Activated T-cell treated with anti-CD3 and anti-CD28 coated beads, Interleukin-2, amount 50 U/mL, for 24 hours (primary cell): Measurements from ENCODE around the gene HOXA9.

Experiments
- DNase-seq: peaks from one replicate; pipeline ENCODE4 v3.0.0-alpha.2; 2020
- H3K27ac Mint-ChIP-seq: 2 replicates; pipeline ENCODE4 v1.8.0; 2020; ENCODE audit warnings: mild to moderate bottlenecking, mixed read lengths
- H3K27me3 Mint-ChIP-seq: 2 replicates; pipeline ENCODE4 v1.8.0; 2020; ENCODE audit warnings: mixed read lengths
- H3K36me3 Mint-ChIP-seq: 2 replicates; pipeline ENCODE4 v1.8.0; 2020; ENCODE audit warnings: low read depth, mixed read lengths
- H3K4me1 Mint-ChIP-seq: 2 replicates; pipeline ENCODE4 v1.8.0; 2020; ENCODE audit warnings: low read depth, mixed read lengths
- H3K4me3 Mint-ChIP-seq: 2 replicates; pipeline ENCODE4 v1.8.0; 2020; ENCODE audit warnings: mild to moderate bottlenecking, moderate library complexity, mixed read lengths
- H3K9me3 Mint-ChIP-seq: 2 replicates; pipeline ENCODE4 v1.8.0; 2020; ENCODE audit warnings: mixed read lengths

Gene HOXA9

GRCh38 chr7:27160145-27160545 is 5.2 kb downstream of the HOXA9 start:
- H3K4me1 Mint-ChIP-seq, result peaks cover 40% of the 10 kb centered on the region
- H3K27me3 Mint-ChIP-seq, result peaks cover 90% of the 10 kb centered on the region
- no peak overlapping the region for H3K27ac Mint-ChIP-seq
- peak; percentile 60 for DNase-seq
- peak overlapping the region; percentile 56 for H3K4me3 Mint-ChIP-seq
- no peaks in the 10 kb centered on the region for H3K9me3 Mint-ChIP-seq
- no peaks in the 10 kb centered on the region for H3K36me3 Mint-ChIP-seq

- Mint-ChIP-seq H3K9me3 (no peaks in the 10 kb centered on the region), H3K27me3 (peaks cover 92% of the 10 kb centered on the region), H3K36me3 (no peaks in the 10 kb centered on the region), H3K4me1 (peaks cover 43% of the 10 kb centered on the region), H3K27ac (no peak overlapping the region), H3K4me3 (peak overlapping the region; percentile 15)
- DNase-seq, result peak; percentile 31
These were observed 5.8 kb downstream of the HOXA9 start for GRCh38 chr7:27159266-27160144.

- H3K27ac Mint-ChIP-seq, result no peak overlapping the region
- DNase-seq, result peak; percentile 39
- no peak overlapping the region for H3K4me3 Mint-ChIP-seq
- peaks cover 92% of the 10 kb centered on the region for H3K27me3 Mint-ChIP-seq
- H3K36me3 Mint-ChIP-seq, result no peaks in the 10 kb centered on the region
- H3K9me3 Mint-ChIP-seq, result no peaks in the 10 kb centered on the region
- H3K4me1 Mint-ChIP-seq, result peaks cover 43% of the 10 kb centered on the region
These were observed 6.7 kb downstream of the HOXA9 start for GRCh38 chr7:27158436-27159265.

GRCh38 chr7:27157702-27158431 is 7.5 kb downstream of the HOXA9 start:
- Mint-ChIP-seq H3K4me1 (peaks cover 43% of the 10 kb centered on the region), H3K27ac (peak overlapping the region; percentile 85), H3K36me3 (no peaks in the 10 kb centered on the region), H3K9me3 (no peaks in the 10 kb centered on the region), H3K4me3 (no peak overlapping the region), H3K27me3 (peaks cover 92% of the 10 kb centered on the region)
- peak; percentile 35 for DNase-seq

GRCh38 chr7:27156916-27157701 is 8.2 kb downstream of the HOXA9 start:
- Mint-ChIP-seq H3K36me3 (no peaks in the 10 kb centered on the region), H3K27ac (peak overlapping the region; percentile 85), H3K4me3 (peak overlapping the region; percentile 44), H3K4me1 (peaks cover 46% of the 10 kb centered on the region), H3K9me3 (no peaks in the 10 kb centered on the region), H3K27me3 (peaks cover 90% of the 10 kb centered on the region)
- peak; percentile 44 for DNase-seq

- Mint-ChIP-seq H3K4me3 (peak within 1 kb of the TSS; percentile 53), H3K4me1 (peaks cover 52% of the 10 kb centered on the region), H3K9me3 (no peaks in the 10 kb centered on the region), H3K27me3 (peaks cover 91% of the 10 kb centered on the region), H3K36me3 (no peaks in the 10 kb centered on the region), H3K27ac (peak within 1 kb of the TSS; percentile 85)
- peak; percentile 39 for DNase-seq
These were observed 8.8 kb downstream of the HOXA9 start, which contains the start of gene HOXA7 for GRCh38 chr7:27156508-27156898. HOXA7 (minus strand) TSS chr7:27156675; CDS start chr7:27156545, 130 bp downstream.

GRCh38 chr7:27155816-27156507 is 9.4 kb downstream of the HOXA9 start:
- Mint-ChIP-seq H3K27ac (peak overlapping the region; percentile 80), H3K36me3 (no peaks in the 10 kb centered on the region), H3K9me3 (no peaks in the 10 kb centered on the region), H3K4me3 (peak overlapping the region; percentile 53), H3K4me1 (peaks cover 55% of the 10 kb centered on the region), H3K27me3 (peaks cover 93% of the 10 kb centered on the region)
- DNase-seq, result peak; percentile 59

- Mint-ChIP-seq H3K4me3 (peak overlapping the region; percentile 42), H3K27me3 (peaks cover 96% of the 10 kb centered on the region), H3K4me1 (peaks cover 60% of the 10 kb centered on the region), H3K27ac (peak overlapping the region; percentile 80), H3K9me3 (no peaks in the 10 kb centered on the region), H3K36me3 (no peaks in the 10 kb centered on the region)
- peak; percentile 62 for DNase-seq
These were observed 10.2 kb downstream of the HOXA9 start for GRCh38 chr7:27154901-27155815.

GRCh38 chr7:27154369-27154768 is 11.0 kb downstream of the HOXA9 start:
- peak; percentile 33 for DNase-seq
- Mint-ChIP-seq H3K36me3 (no peaks in the 10 kb centered on the region), H3K4me3 (peak overlapping the region; percentile 20), H3K4me1 (peaks cover 56% of the 10 kb centered on the region), H3K27me3 (peaks cover 96% of the 10 kb centered on the region), H3K9me3 (no peaks in the 10 kb centered on the region), H3K27ac (peak overlapping the region; percentile 47)

- H3K4me3 Mint-ChIP-seq, result no peak overlapping the region
- no peaks in the 10 kb centered on the region for H3K36me3 Mint-ChIP-seq
- peaks cover 96% of the 10 kb centered on the region for H3K27me3 Mint-ChIP-seq
- no peaks in the 10 kb centered on the region for H3K9me3 Mint-ChIP-seq
- peaks cover 53% of the 10 kb centered on the region for H3K4me1 Mint-ChIP-seq
- H3K27ac Mint-ChIP-seq, result no peak overlapping the region
- no peak for DNase-seq
These were observed 11.8 kb downstream of the HOXA9 start for GRCh38 chr7:27153526-27153925.

- no peak overlapping the region for H3K4me3 Mint-ChIP-seq
- H3K27me3 Mint-ChIP-seq, result peaks cover 96% of the 10 kb centered on the region
- no peak overlapping the region for H3K27ac Mint-ChIP-seq
- no peaks in the 10 kb centered on the region for H3K36me3 Mint-ChIP-seq
- H3K4me1 Mint-ChIP-seq, result peaks cover 56% of the 10 kb centered on the region
- peak; percentile 29 for DNase-seq
- no peaks in the 10 kb centered on the region for H3K9me3 Mint-ChIP-seq
These were observed 12.4 kb downstream of the HOXA9 start for GRCh38 chr7:27152816-27153442.
